GM18498 (cell line): ENCODE measurements around the gene MSANTD2.

Experiments
- ATAC-seq: cut with Tn5 transposase; IDR thresholded peaks from one replicate; pipeline ENCODE4 v1.9.1; 2021; ENCODE audit warnings: mild to moderate bottlenecking, moderate library complexity; ENCODE audit not compliant: unreplicated experiment

The MSANTD2 gene

GRCh38 chr11:124800226-124800929 is at the start of gene MSANTD2:
MSANTD2 (minus strand) TSS chr11:124800406; CDS start chr11:124800380, 26 bp downstream.
- ATAC-seq, result peak; percentile 94

- ATAC-seq, result no peak
Observed at GRCh38 chr11:124846070-124846673, 46.0 kb upstream of the MSANTD2 start.

- no peak for ATAC-seq
Observed at GRCh38 chr11:124844664-124845079, 44.5 kb upstream of the MSANTD2 start.

GRCh38 chr11:124843616-124843910 is 43.4 kb upstream of the MSANTD2 start:
- ATAC-seq, result no peak

- ATAC-seq, result no peak
Observed at GRCh38 chr11:124842305-124842704, 42.1 kb upstream of the MSANTD2 start.

GRCh38 chr11:124841840-124842239 is 41.6 kb upstream of the MSANTD2 start:
- no peak for ATAC-seq

GRCh38 chr11:124841201-124841600 is 41.0 kb upstream of the MSANTD2 start:
- no peak for ATAC-seq

GRCh38 chr11:124840666-124841065 is 40.5 kb upstream of the MSANTD2 start:
- ATAC-seq, result no peak

GRCh38 chr11:124839972-124840621 is 39.9 kb upstream of the MSANTD2 start:
- ATAC-seq, result no peak

- no peak for ATAC-seq
Observed at GRCh38 chr11:124839128-124839971, 39.1 kb upstream of the MSANTD2 start.

- ATAC-seq, result no peak
Observed at GRCh38 chr11:124838805-124839127, 38.6 kb upstream of the MSANTD2 start.

GRCh38 chr11:124837491-124837856 is 37.3 kb upstream of the MSANTD2 start:
- no peak for ATAC-seq

GRCh38 chr11:124835918-124836317 is 35.7 kb upstream of the MSANTD2 start:
- ATAC-seq, result no peak

- no peak for ATAC-seq
Observed at GRCh38 chr11:124834526-124835180, 34.4 kb upstream of the MSANTD2 start.

GRCh38 chr11:124832571-124832970 is 32.4 kb upstream of the MSANTD2 start:
- no peak for ATAC-seq

GRCh38 chr11:124831897-124832296 is 31.7 kb upstream of the MSANTD2 start:
- ATAC-seq, result no peak

GRCh38 chr11:124830749-124831148 is 30.5 kb upstream of the MSANTD2 start:
- ATAC-seq, result no peak

GRCh38 chr11:124829986-124830385 is 29.8 kb upstream of the MSANTD2 start:
- no peak for ATAC-seq

- ATAC-seq, result no peak
Observed at GRCh38 chr11:124825876-124826275, 25.7 kb upstream of the MSANTD2 start.

- no peak for ATAC-seq
Observed at GRCh38 chr11:124823512-124824376, 23.5 kb upstream of the MSANTD2 start.
